MM.1S (cell line): ENCODE data around the gene NUTM2F.
"Not testable (repeated sequence)": the region's sequence is repeated elsewhere in the genome, so short reads cannot be mapped to it uniquely, and the experiment has no call there.

Source experiments
- DNase-seq: peaks from one replicate; pipeline ENCODE4 v3.0.0-alpha.2; 2015
- H2AFZ ChIP-seq: fragments of 300-600 bp; sonication (generic); 2 replicates; pipeline ENCODE4 v1.6.0; 2016; ENCODE audit warnings: antibody characterized with exemption, low read length
- H3F3A ChIP-seq: fragments of 300-600 bp; sonication (generic); 2 replicates; pipeline ENCODE4 v1.6.1; 2016; ENCODE audit warnings: mild to moderate bottlenecking, antibody characterized with exemption, low read length, moderate library complexity, mixed read lengths; ENCODE audit not compliant: insufficient read depth
- H3K27ac ChIP-seq: fragments of 300-600 bp; sonication (generic); 2 replicates; pipeline ENCODE4 v1.5.1; 2016; ENCODE audit warnings: mild to moderate bottlenecking, low read length
- H3K27me3 ChIP-seq: fragments of 300-600 bp; sonication (generic); replicated peaks from 2 replicates; pipeline ENCODE4 v1.6.0; 2016; ENCODE audit warnings: low read length; ENCODE audit not compliant: insufficient read depth
- H3K36me3 ChIP-seq: fragments of 300-600 bp; sonication (generic); replicated peaks from 2 replicates; pipeline ENCODE4 v1.6.1; 2016; ENCODE audit warnings: mild to moderate bottlenecking, low read length, mixed read lengths; ENCODE audit not compliant: insufficient read depth
- H3K4me1 ChIP-seq: fragments of 300-600 bp; sonication (generic); 2 replicates; pipeline ENCODE4 v1.6.1; 2016; ENCODE audit warnings: low read length, mixed read lengths
- H3K4me2 ChIP-seq: fragments of 300-600 bp; sonication (generic); 2 replicates; pipeline ENCODE4 v1.6.0; 2016; ENCODE audit warnings: low read depth, low read length
- H3K4me3 ChIP-seq: fragments of 300-600 bp; sonication (generic); 2 replicates; pipeline ENCODE4 v1.5.1; 2016; ENCODE audit warnings: low read length, mixed read lengths
- H3K79me2 ChIP-seq: fragments of 300-600 bp; sonication (generic); 2 replicates; pipeline ENCODE4 v1.6.1; 2016; ENCODE audit warnings: mixed run types, low read length, mixed read lengths
- H3K9ac ChIP-seq: fragments of 300-600 bp; sonication (generic); 2 replicates; pipeline ENCODE4 v1.6.1; 2016; ENCODE audit warnings: low read length, mixed read lengths
- H3K9me2 ChIP-seq: fragments of 300-600 bp; sonication (generic); replicated peaks from 2 replicates; pipeline ENCODE4 v1.6.1; 2016; ENCODE audit warnings: mild to moderate bottlenecking, low read length, mixed read lengths; ENCODE audit not compliant: insufficient read depth
- H3K9me3 ChIP-seq: fragments of 300-600 bp; sonication (generic); replicated peaks from 2 replicates; pipeline ENCODE4 v1.6.1; 2016; ENCODE audit warnings: mild to moderate bottlenecking, low read length, mixed read lengths; ENCODE audit not compliant: insufficient read depth
- H4K20me1 ChIP-seq: fragments of 300-600 bp; sonication (generic); 2 replicates; pipeline ENCODE4 v1.6.1; 2016; ENCODE audit warnings: mild to moderate bottlenecking, low read length, moderate library complexity, mixed read lengths; ENCODE audit not compliant: insufficient read depth
- EZH2 ChIP-seq: fragments of 300-600 bp; sonication (generic); optimal IDR thresholded peaks from 2 replicates; pipeline ENCODE3; 2017; ENCODE audit warnings: low read depth, mild to moderate bottlenecking, antibody characterized with exemption, low read length, mixed read lengths
- EZH2phosphoT487 ChIP-seq: fragments of 300-600 bp; sonication (generic); IDR thresholded peaks from 2 replicates; pipeline ENCODE4 v1.6.1; 2018; ENCODE audit warnings: antibody characterized with exemption, low read length
- TF ChIP-seq, protein P1 (sequence below): fragments of 300-600 bp; sonication (generic); IDR thresholded peaks from 2 replicates; pipeline ENCODE4 v1.5.1; 2016; ENCODE audit warnings: antibody characterized with exemption, low read length, mixed read lengths

The NUTM2F gene

GRCh38 chr9:94286116-94286515 is 42.3 kb downstream of the NUTM2F start:
- Histone ChIP-seq H3K36me3 (no peaks in the 10 kb centered on the region), H3K4me2 (no peak overlapping the region), H3K27ac (no peak overlapping the region), H3K4me3 (no peak overlapping the region), H3K9me2 (no peaks in the 10 kb centered on the region), H4K20me1 (no peaks in the 10 kb centered on the region), H3K4me1 (no peaks in the 10 kb centered on the region), H3K27me3 (no peaks in the 10 kb centered on the region), H2AFZ (no peak overlapping the region), H3K9me3 (no peaks in the 10 kb centered on the region), H3K9ac (no peak overlapping the region), H3F3A (no peaks in the 10 kb centered on the region), H3K79me2 (no peaks in the 10 kb centered on the region)
- DNase-seq, result no peak
- TF ChIP-seq, protein P1, sequence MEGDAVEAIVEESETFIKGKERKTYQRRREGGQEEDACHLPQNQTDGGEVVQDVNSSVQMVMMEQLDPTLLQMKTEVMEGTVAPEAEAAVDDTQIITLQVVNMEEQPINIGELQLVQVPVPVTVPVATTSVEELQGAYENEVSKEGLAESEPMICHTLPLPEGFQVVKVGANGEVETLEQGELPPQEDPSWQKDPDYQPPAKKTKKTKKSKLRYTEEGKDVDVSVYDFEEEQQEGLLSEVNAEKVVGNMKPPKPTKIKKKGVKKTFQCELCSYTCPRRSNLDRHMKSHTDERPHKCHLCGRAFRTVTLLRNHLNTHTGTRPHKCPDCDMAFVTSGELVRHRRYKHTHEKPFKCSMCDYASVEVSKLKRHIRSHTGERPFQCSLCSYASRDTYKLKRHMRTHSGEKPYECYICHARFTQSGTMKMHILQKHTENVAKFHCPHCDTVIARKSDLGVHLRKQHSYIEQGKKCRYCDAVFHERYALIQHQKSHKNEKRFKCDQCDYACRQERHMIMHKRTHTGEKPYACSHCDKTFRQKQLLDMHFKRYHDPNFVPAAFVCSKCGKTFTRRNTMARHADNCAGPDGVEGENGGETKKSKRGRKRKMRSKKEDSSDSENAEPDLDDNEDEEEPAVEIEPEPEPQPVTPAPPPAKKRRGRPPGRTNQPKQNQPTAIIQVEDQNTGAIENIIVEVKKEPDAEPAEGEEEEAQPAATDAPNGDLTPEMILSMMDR, result no peak

GRCh38 chr9:94281101-94281500 is 47.3 kb downstream of the NUTM2F start:
- Histone ChIP-seq H2AFZ (no peak overlapping the region), H3K9me3 (no peaks in the 10 kb centered on the region), H3K79me2 (no peaks in the 10 kb centered on the region), H3K36me3 (0 out of 2 replicates have a peak, but pooled peaks cover 3% of the 10 kb centered on the region), H3K27ac (no peak overlapping the region), H4K20me1 (no peaks in the 10 kb centered on the region), H3K4me3 (no peak overlapping the region), H3K4me1 (no peaks in the 10 kb centered on the region), H3K9me2 (no peaks in the 10 kb centered on the region), H3F3A (no peaks in the 10 kb centered on the region), H3K4me2 (no peak overlapping the region), H3K27me3 (no peaks in the 10 kb centered on the region), H3K9ac (no peak overlapping the region)
- no peak for TF ChIP-seq EZH2
- no peak for DNase-seq

- Histone ChIP-seq H2AFZ (no peak overlapping the region), H3K27ac (no peak overlapping the region), H3K36me3 (0 out of 2 replicates have a peak, but pooled peaks cover 3% of the 10 kb centered on the region), H3K9me3 (no peaks in the 10 kb centered on the region), H3K79me2 (peaks cover under 1% of the 10 kb centered on the region; the same call in 1 of the 2 replicates), H4K20me1 (no peaks in the 10 kb centered on the region), H3K4me2 (no peak overlapping the region), H3K4me1 (no peaks in the 10 kb centered on the region), H3K9ac (no peak overlapping the region), H3K9me2 (no peaks in the 10 kb centered on the region), H3F3A (no peaks in the 10 kb centered on the region), H3K4me3 (no peak overlapping the region), H3K27me3 (no peaks in the 10 kb centered on the region)
- DNase-seq, result no peak
- TF ChIP-seq, protein P1, result no peak
- no peak for TF ChIP-seq EZH2phosphoT487
- TF ChIP-seq EZH2, result no peak
These were observed 47.9 kb downstream of the NUTM2F start for GRCh38 chr9:94280409-94280989.

- Histone ChIP-seq H2AFZ (no peak overlapping the region), H3F3A (no peaks in the 10 kb centered on the region), H3K27me3 (no peaks in the 10 kb centered on the region), H3K36me3 (0 out of 2 replicates have a peak, but pooled peaks cover 3% of the 10 kb centered on the region), H3K4me2 (no peak overlapping the region), H4K20me1 (no peaks in the 10 kb centered on the region), H3K27ac (no peak overlapping the region), H3K9me3 (no peaks in the 10 kb centered on the region), H3K4me3 (no peak overlapping the region), H3K4me1 (no peaks in the 10 kb centered on the region), H3K9me2 (no peaks in the 10 kb centered on the region), H3K79me2 (peaks cover 4% of the 10 kb centered on the region; the same call in 1 of the 2 replicates), H3K9ac (no peak overlapping the region)
- TF ChIP-seq EZH2phosphoT487 (no peak), EZH2 (no peak)
- TF ChIP-seq, protein P1, result no peak
- no peak for DNase-seq
These were observed 50.4 kb downstream of the NUTM2F start for GRCh38 chr9:94277885-94278536.

DNA sequence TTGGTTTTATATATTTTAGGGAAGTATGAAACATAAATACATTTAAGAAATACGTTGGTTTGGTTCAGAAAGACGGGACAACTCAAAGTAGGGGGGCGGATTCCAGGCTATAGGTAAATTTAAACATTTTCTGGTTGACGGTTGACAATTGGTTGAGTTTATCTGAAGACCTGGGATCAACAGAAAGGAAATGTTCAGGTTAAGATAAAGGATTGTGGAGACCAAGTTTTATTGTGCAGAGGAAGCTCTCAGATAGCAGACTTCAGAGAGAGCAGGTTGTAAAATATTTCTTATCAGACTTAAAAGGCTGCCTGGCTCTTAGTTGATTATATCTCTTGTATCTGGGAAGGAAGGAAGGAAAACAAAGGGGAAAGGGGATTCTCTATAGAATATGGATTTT is 51.4 kb downstream of the NUTM2F start:
- DNase-seq, H3F3A ChIP-seq, H3K4me1 ChIP-seq, H3K27ac ChIP-seq, H2AFZ ChIP-seq, H3K27me3 ChIP-seq, H3K9me3 ChIP-seq, H3K79me2 ChIP-seq, H3K4me3 ChIP-seq, H3K4me2 ChIP-seq, H3K9me2 ChIP-seq, H4K20me1 ChIP-seq, H3K36me3 ChIP-seq, H3K9ac ChIP-seq: not testable (repeated sequence)
